Left renal pelvis (tissue), 4 donors: ENCODE data around the gene KIF13A. TPM values are rescaled to one million over a fixed set of nuclear protein-coding genes. Genes with fewer than 3 reads are reported as not detected.
"Not testable (repeated sequence)": the region's sequence is repeated elsewhere in the genome, so short reads cannot be mapped to it uniquely, and the experiment has no call there.

Source experiments
- DNase-seq, 4 donors: peaks; one replicate each; pipeline ENCODE4 v3.0.0-alpha.2; 2013; ENCODE audit warnings: low read depth in 4 of 4, low spot score in 3 of 4
- polyA plus RNA-seq, 4 donors: library from polyadenylated mRNA; unstranded; fragments of 120-200 nt; gene quantifications; one replicate each; pipeline ENCODE4 v1.2.1, GENCODE V29; 2013; ENCODE audit not compliant: insufficient read length in 4 of 4

Gene KIF13A
- polyA plus RNA-seq, 4 donors: 36.6 to 40.0 (median 36.9) TPM

DNA sequence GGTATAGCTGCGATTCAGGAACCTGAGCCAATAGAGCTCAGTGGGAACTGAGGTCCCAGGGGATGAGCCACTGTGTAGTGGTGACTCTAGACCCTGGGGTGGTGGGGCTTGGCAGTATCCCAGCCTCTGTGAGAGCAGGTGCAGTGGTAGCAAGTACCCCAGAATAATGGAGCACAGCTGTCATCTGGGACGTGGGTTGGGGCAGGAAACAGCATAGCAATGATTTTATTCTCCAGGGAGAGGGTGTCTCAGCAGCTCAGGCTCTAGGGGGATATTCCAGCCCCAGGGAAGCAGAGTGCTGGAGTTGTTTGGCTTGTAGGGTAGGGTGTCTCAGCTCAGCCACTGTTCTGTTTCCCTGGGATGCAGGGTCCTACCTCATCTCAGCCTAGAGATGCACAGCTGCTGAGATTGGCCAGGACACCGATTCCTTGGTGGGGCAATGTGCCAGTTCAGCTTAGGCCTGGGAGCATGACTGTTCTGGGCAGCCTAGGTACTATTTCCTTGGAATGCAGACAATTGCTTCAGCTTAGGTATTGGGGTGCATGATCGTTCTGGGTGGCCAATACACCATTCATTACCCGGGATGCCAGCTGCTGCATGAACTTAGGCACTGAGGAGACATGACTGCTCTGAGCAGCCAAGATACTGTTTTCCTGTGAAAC lies 246.7 kb downstream of the KIF13A start:
- no peak for DNase-seq

DNA sequence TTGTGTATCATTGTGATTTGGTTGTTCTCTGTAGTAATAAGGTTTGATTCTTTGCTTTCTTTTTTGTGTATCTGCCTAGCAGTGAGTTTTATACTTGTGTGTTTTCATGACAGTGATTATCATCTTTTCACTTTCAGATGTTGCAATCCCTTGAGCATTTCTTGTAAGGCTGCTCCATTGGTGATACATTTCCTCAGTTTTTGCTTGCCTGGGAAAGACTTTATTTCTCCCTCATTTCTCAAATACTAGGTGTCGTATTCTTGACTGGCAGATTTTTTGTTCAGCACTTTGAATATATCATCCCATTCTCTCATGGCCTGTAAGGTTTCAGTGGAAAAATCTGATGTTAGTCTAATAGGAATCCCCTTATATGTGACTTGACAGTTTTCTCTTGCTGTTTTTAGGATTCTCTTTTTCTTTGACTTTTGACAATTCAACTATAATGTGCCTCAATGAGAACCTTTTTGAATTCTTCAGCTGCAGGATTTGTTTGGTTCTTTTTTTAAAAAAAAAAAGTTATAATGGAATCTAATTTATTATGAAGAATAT lies 249.7 kb downstream of the KIF13A start:
- DNase-seq: no peak

DNA sequence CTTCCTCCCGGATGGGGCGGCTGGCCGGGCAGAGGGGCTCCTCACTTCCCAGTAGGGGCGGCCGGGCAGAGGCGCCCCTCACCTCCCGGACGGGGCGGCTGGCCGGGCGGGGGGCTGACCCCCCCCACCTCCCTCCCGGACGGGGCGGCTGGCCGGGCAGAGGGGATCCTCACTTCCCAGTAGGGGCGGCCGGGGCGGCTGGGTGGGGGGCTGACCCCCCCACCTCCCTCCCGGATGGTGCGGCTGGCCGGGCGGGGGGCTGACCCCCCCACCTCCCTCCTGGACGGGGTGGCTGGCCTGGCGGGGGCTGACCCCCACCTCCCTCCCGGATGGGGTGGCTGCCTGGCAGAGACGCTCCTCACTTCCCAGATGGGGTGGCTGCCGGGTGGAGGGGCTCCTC lies 252.1 kb downstream of the KIF13A start:
- not testable (repeated sequence) for DNase-seq

DNA sequence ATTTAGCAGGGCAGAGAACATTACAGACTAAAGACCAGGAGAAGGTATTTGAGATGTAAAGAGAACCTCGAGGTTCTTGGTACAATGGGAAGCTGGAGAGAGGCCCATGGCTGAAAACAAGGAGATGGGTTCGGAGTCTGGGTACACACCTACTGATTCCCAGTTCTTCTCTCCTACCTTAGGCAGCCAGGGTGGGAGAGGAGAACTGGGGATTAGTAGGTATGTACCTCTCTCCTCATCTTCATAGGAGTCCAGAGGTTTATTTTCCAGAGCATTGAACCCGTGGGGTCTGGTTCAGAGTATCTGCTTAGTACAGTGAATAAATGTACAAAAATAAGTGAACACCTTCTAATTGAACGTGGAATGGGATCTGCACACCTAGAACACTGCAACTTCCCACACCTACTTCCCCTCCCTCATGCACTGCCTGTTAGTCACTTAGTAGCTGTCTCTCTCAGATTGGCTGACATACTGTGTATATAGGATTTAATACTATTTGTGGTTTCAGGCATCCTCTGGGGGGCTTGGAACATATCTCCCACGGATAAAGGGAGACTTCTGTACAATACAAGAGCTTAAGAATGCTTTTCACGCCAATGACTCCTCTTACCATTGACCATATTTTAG lies 257.2 kb downstream of the KIF13A start:
- DNase-seq: no peak

DNA sequence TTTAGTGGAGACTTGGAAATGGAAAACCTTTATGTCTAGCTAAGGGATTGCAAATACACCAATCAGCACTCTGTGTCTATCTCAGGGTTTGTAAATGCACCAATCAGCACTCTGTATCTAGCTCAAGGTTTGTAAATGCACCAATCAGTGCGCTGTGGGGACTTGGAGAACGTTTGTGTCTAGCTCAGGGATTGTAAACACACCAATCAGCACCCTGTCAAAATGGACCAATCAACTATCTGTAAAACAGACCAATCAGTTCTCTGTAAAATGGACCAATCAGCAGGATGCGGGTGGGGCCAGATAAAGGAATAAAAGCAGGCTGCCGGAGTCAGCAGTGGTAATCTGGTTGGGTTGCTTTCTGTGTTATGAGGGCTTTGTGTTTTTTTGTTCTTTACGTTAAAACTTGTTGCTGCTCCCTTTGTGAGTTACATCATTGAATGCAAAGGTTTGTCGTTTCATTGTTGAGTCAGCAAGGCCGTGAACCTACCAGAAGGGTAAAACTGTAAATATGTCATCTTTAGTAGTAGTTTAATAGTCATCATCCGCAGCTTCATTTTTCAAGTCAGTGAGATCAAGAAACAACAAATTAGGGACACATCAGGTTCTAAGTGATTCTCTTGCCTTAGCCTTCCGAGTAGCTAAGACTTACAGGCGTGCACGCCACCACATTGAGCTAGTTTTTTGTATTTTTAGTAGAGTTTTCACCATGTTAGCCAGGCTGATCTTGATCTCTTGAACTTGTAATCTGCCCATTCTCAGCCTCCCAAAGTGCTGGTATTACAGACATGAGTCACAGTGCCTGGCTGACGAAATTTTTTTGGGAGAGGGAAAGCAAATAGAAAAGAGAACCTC lies 258.0 kb downstream of the KIF13A start:
- DNase-seq: no peak

- DNase-seq: no peak
These were observed 258.7 kb downstream of the KIF13A start for GRCh38 chr6:17728551-17729222.

GRCh38 chr6:17725083-17725482 lies 262.4 kb downstream of the KIF13A start:
- DNase-seq: peak in 3 of 4 donors; percentile 43 to 70 (median 61)

- no peak for DNase-seq
These were observed 263.1 kb downstream of the KIF13A start for GRCh38 chr6:17724341-17724740.

- no peak for DNase-seq
These were observed 265.8 kb downstream of the KIF13A start for GRCh38 chr6:17721671-17722070.

- no peak for DNase-seq
These were observed 268.0 kb downstream of the KIF13A start for GRCh38 chr6:17719323-17720041.

GRCh38 chr6:17716221-17716620 lies 271.2 kb downstream of the KIF13A start:
- DNase-seq: no peak

GRCh38 chr6:17714879-17715851 lies 272.3 kb downstream of the KIF13A start:
- DNase-seq: no peak

DNA sequence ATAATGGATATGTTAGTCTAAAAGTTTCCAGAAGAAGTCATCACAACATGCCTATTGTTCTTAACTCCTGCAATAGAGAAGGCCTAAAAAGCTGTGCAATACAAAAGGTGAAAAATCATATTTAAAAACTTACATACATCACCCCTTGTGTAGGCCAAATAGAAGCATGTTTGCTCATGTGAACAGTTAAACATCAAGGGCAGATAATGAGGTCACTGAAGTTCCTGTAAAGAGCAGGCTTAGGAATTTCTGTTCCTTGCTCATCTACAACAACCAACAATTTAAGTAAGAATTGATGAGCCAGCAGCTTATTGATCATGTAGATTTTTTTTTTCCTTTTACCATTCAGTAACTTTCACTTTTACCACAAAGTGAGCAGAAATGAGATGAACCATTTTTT lies 273.3 kb downstream of the KIF13A start:
- no peak for DNase-seq

DNA sequence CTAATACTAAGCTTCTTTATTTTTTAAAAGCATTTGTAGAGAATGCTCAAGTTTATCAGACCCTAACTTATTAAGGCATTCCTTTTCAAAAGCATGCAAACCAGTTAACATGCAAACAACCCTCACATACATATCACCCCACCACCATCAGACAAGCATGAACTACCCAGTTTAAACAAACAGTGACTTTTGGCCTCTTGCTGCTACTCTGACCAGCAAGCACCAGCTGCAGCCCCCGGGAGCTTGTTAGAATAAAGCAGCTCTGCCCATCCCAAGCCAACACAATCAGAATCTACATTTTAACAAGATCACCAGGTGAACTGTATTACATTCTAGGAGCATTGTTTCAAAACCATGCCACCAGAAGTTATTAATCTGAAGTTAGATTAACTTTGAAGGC lies 274.9 kb downstream of the KIF13A start:
- no peak for DNase-seq

DNA sequence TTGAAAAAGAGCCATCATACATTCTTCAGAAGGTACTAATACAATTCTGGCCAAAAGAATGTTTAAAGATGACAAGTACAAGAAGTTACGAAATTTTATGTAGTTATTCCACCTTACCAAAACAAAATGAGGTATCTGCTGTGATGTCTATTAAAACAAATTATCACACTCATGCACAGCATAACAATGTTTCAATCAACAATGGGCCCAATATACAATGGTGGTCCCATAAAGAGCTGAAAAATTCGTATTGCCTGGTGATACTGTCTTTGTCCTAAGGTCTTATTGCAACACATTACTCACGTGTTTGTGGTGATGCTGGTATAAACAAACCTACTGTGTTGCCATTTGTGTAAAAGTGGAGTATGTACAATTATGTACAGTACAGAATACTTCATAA lies 277.1 kb downstream of the KIF13A start:
- DNase-seq: no peak

GRCh38 chr6:17709476-17709875 lies 278.0 kb downstream of the KIF13A start:
- no peak for DNase-seq
